Kidney (tissue), 14 donors: ENCODE measurements around the gene NASP. TPM values are rescaled to one million over a fixed set of nuclear protein-coding genes. Genes with fewer than 3 reads are reported as not detected.

Source experiments
- DNase-seq, 5 donors: peaks; one replicate each; pipeline ENCODE4 v3.0.0-alpha.2; 2013 to 2020
- FAIRE-seq: peaks from 2 replicates; lab custom pipeline; 2012; peaks lifted over from hg19 to GRCh38; lab: Jason Lieb, UNC
- H3K27ac ChIP-seq, 2 donors: one replicate each; pipeline ENCODE4 v1.7.0; 2013; ENCODE audit warnings: low read depth in 2 of 2, low read length in 2 of 2, inconsistent platforms in 1 of 2
- H3K27me3 ChIP-seq: one replicate; pipeline ENCODE4 v1.7.1; 2013; ENCODE audit warnings: low read length, inconsistent platforms; ENCODE audit not compliant: control insufficient read depth, insufficient read depth
- H3K36me3 ChIP-seq, 3 donors: one replicate each; pipeline versions ENCODE4 v1.7.0 to v1.7.1; 2013; ENCODE audit warnings: low read length in 3 of 3, control low read depth in 1 of 3, inconsistent platforms in 1 of 3; ENCODE audit not compliant: insufficient read depth in 3 of 3, control insufficient read depth in 2 of 3
- H3K4me1 ChIP-seq, 3 donors: one replicate each; pipeline versions ENCODE4 v1.7.0 to v1.7.1; 2013; ENCODE audit warnings: low read length in 3 of 3, inconsistent platforms in 1 of 3, low read depth in 1 of 3; ENCODE audit not compliant: control insufficient read depth in 2 of 3, insufficient read depth in 2 of 3
- H3K4me3 ChIP-seq, 3 donors: one replicate each; pipeline versions ENCODE4 v1.7.0 to v1.8.1; 2013; ENCODE audit warnings: low read length in 3 of 3, control low read depth in 1 of 3, inconsistent platforms in 1 of 3
- H3K9ac ChIP-seq, 3 donors: one replicate each; pipeline versions ENCODE4 v1.7.0 to v1.7.1; 2013; ENCODE audit warnings: low read length in 3 of 3, control low read depth in 1 of 3, inconsistent platforms in 1 of 3
- H3K9me3 ChIP-seq, 3 donors: one replicate each; pipeline versions ENCODE4 v1.7.0 to v1.7.1; 2013; ENCODE audit warnings: low read length in 3 of 3, control low read depth in 1 of 3, inconsistent platforms in 1 of 3; ENCODE audit not compliant: control insufficient read depth in 2 of 3, insufficient read depth in 1 of 3
- intact Hi-C: fragments of 100-400 bp; cut with DNase I; formaldehyde crosslinking; loops from one replicate; pipeline ENCODE4 v1.11.1; 2022
- polyA plus RNA-seq: library from polyadenylated mRNA; stranded (reverse); fragments of 350-450 nt; fragmentation: Illumina TruSeq; extraction: RNeasy Lipid Tissue Mini Kit (QIAGEN cat#74804); gene quantifications from one replicate; pipeline ENCODE4 v1.2.3, GENCODE V29; 2014; ENCODE audit warnings: low read depth, low replicate concordance; ENCODE audit not compliant: insufficient read depth
- total RNA-seq: library from RNA; stranded (reverse); fragmentation: NEBNext Ultra II Directional; extraction: Animal tissue kit (Norgen Biotek cat#: 25700); gene quantifications from one replicate; pipeline ENCODE4 v1.2.1, GENCODE V29; 2021
- TF ChIP-seq, protein P1 (sequence below): IDR thresholded peaks from 3 replicates; pipeline ENCODE4 v1.5.1; 2012; ENCODE audit warnings: mild to moderate bottlenecking, moderate library complexity, borderline replicate concordance; ENCODE audit not compliant: insufficient read depth; ENCODE audit errors: extremely low read depth
- donor health status: control.
- donor health status: control.
- donor health status: control.
- donor health status: control.
- donor health status: control.
- donor health status: DM: yes; HTN: yes; CAD: no.
- donor health status: Normal renal cell carcinoma (clear cell type).

NASP gene
- total and polyA plus RNA-seq, 2 donors from 2014 or later, result 49.5 to 51.6 TPM

DNA sequence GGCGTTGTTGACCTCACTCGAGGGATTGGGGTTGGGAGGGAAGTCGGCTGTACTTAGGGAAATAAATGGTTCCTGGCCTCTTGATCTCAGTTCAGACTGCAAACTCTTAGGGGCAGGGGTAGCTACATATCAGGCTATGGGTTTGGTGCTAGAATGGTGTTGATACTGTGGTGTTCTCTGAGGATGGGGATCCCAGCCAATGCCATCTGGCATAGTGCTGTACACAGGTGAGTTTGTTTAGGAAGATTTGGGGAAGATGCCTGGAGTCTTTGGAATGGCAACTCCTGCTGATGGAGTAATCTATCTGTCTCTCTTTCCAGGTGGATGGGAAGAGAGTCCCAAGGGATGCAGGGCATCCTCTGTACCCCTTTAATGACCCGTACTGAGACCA lies 14.3 kb upstream of the NASP start:
- H3K4me3 ChIP-seq, result no peak overlapping the region
- intact Hi-C loops, result loop anchor here (10.0 kb wide), 1 partner anchor 55 kb away; no protein-coding TSS in a partner anchor
- H3K36me3 ChIP-seq, result peaks cover 2 to 30% (median 30%) of the 10 kb centered on the region in 3 donors
- TF ChIP-seq, protein P1, sequence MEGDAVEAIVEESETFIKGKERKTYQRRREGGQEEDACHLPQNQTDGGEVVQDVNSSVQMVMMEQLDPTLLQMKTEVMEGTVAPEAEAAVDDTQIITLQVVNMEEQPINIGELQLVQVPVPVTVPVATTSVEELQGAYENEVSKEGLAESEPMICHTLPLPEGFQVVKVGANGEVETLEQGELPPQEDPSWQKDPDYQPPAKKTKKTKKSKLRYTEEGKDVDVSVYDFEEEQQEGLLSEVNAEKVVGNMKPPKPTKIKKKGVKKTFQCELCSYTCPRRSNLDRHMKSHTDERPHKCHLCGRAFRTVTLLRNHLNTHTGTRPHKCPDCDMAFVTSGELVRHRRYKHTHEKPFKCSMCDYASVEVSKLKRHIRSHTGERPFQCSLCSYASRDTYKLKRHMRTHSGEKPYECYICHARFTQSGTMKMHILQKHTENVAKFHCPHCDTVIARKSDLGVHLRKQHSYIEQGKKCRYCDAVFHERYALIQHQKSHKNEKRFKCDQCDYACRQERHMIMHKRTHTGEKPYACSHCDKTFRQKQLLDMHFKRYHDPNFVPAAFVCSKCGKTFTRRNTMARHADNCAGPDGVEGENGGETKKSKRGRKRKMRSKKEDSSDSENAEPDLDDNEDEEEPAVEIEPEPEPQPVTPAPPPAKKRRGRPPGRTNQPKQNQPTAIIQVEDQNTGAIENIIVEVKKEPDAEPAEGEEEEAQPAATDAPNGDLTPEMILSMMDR, result no peak
- H3K27ac ChIP-seq, result no peak overlapping the region
- H3K9me3 ChIP-seq, result no peaks in the 10 kb centered on the region
- H3K9ac ChIP-seq, result peak overlapping the region in 1 of 3 donors; percentile 14
- peaks cover 0 to 6% (median 0%) of the 10 kb centered on the region in 3 donors for H3K4me1 ChIP-seq
- no peak for FAIRE-seq
- no peaks in the 10 kb centered on the region for H3K27me3 ChIP-seq
- no peak for DNase-seq

DNA sequence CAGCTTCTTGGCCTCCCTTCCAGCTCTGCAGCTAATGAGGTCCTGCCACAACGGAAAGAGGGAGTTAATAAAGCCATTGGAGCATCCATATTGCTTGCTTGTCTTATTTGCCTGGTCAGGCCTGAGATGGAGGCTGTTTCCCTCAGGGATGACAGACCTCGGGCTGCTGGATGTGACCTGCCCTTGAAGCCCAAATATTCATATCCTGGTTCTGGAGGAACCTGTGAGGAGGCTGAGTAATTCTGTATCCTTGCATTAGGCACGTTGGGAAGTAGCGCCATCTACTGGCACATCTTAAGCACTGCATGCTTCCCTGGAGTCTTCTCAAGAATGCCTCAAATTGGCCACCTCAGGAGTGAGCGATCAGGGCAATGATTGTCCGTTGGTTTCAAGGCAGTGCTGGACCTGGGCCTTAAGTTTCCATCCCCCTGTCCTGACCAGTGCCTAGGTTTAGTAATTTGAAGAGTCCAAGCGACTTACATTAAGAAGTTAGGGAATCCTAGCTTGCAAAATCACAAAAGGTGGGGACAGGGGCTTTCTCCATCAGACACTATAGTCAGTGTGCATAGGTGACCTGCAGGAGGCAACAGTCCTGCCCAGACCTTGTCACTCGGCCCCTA lies 13.8 kb upstream of the NASP start:
- Histone ChIP-seq H3K27ac (no peak overlapping the region), H3K4me1 (peaks cover 0 to 6% (median 0%) of the 10 kb centered on the region in 3 donors), H3K9ac (no peak overlapping the region), H3K27me3 (no peaks in the 10 kb centered on the region), H3K36me3 (peaks cover 2 to 30% (median 30%) of the 10 kb centered on the region in 3 donors), H3K4me3 (no peak overlapping the region), H3K9me3 (no peaks in the 10 kb centered on the region)
- DNase-seq (peak in 4 of 5 donors; percentile 73 to 83 (median 77)), FAIRE-seq (no peak)
- TF ChIP-seq, protein P1, result peak; percentile 99
- intact Hi-C loops, result loop anchor here (5.0 to 10.0 kb wide), 2 partner anchors 55 to 213 kb away; no protein-coding TSS in a partner anchor

DNA sequence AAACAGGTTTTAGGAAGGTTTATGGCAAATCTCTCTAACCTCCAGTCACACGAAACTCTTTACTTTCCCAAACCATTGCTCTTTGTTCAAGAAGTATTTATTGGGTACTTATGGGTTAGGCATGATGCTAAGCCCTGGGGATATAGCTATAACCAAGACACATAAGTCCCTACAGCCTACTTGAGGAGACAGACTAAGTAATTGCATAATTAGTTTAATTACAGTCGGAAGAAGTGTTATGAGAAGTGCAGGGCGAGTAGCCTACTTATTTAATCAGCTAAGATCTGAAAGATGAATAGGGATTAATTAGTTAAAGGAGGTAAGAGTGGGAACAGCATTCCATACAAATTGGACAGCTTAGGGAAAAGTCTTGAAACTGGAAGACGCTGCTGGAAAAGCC lies 13.2 kb upstream of the NASP start:
- intact Hi-C loops, result loop anchor here (5.0 kb wide), 1 partner anchor 213 kb away; no protein-coding TSS in a partner anchor
- no peak overlapping the region for H3K4me3 ChIP-seq
- DNase-seq (no peak), FAIRE-seq (no peak)
- H3K27me3 ChIP-seq, result no peaks in the 10 kb centered on the region
- H3K27ac ChIP-seq, result no peak overlapping the region
- H3K36me3 ChIP-seq, result peaks cover 2 to 30% (median 30%) of the 10 kb centered on the region in 3 donors
- H3K9ac ChIP-seq, result no peak overlapping the region
- TF ChIP-seq, protein P1, result no peak
- H3K9me3 ChIP-seq, result no peaks in the 10 kb centered on the region
- peaks cover 0 to 6% (median 0%) of the 10 kb centered on the region in 3 donors for H3K4me1 ChIP-seq
